Kidney epithelial cell (primary cell): ENCODE data around the gene LRRC1. TPM values are rescaled to one million over a fixed set of nuclear protein-coding genes. Genes with fewer than 3 reads are reported as not detected.

Source experiments
- DNase-seq: peaks from one replicate; pipeline ENCODE4 v3.0.0-alpha.2; 2010; ENCODE audit warnings: low read depth
- H3K27me3 ChIP-seq: 2 replicates; pipeline ENCODE4 v1.6.0; 2011; ENCODE audit warnings: low read length; ENCODE audit not compliant: control insufficient read depth, insufficient read depth
- H3K36me3 ChIP-seq: 2 replicates; pipeline ENCODE4 v1.5.1; 2011; ENCODE audit warnings: low read length; ENCODE audit not compliant: control insufficient read depth, insufficient read depth
- H3K4me3 ChIP-seq: 2 replicates; pipeline ENCODE4 v1.5.1; 2011; ENCODE audit warnings: low read depth, mild to moderate bottlenecking, control low read depth, low read length
- total RNA-seq: library from RNA; depleted of rRNA; stranded (reverse); fragments of >200 nt; gene quantifications from 2 replicates; pipeline ENCODE4 v1.2.3, GENCODE V29; 2015
- TF ChIP-seq, protein P1 (sequence below): IDR thresholded peaks from 2 replicates; pipeline ENCODE4 v1.5.1; 2011; ENCODE audit warnings: mild to moderate bottlenecking, moderate library complexity, low read length, control low read depth, inconsistent platforms; ENCODE audit not compliant: insufficient read depth, poor library complexity, severe bottlenecking

LRRC1 gene
- total RNA-seq, 1 donor from 2014 or later, result 8.0 TPM

DNA sequence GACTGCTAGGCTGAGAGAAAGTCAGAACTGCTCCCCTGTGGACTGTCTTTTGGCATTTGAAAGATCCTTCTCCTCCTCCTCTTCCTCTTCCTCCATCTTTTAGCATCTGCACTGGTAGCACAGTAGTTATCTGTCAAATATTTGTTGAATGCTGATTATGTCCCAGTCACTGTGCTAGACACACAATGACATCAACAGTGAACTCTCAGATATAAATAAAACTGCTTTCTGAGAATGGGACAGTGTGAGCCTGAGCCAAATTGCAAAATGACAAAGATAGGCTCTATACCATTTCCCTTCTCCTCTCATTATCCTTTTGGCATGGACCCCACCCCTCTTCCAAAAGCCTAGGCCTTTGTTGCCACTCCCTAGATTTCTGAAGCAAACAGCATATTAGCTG lies 27.9 kb upstream of the LRRC1 start:
- DNase-seq, result no peak
- H3K27me3 ChIP-seq, result no peaks in the 10 kb centered on the region
- H3K36me3 ChIP-seq, result no peaks in the 10 kb centered on the region
- no peak overlapping the region for H3K4me3 ChIP-seq
- TF ChIP-seq, protein P1, sequence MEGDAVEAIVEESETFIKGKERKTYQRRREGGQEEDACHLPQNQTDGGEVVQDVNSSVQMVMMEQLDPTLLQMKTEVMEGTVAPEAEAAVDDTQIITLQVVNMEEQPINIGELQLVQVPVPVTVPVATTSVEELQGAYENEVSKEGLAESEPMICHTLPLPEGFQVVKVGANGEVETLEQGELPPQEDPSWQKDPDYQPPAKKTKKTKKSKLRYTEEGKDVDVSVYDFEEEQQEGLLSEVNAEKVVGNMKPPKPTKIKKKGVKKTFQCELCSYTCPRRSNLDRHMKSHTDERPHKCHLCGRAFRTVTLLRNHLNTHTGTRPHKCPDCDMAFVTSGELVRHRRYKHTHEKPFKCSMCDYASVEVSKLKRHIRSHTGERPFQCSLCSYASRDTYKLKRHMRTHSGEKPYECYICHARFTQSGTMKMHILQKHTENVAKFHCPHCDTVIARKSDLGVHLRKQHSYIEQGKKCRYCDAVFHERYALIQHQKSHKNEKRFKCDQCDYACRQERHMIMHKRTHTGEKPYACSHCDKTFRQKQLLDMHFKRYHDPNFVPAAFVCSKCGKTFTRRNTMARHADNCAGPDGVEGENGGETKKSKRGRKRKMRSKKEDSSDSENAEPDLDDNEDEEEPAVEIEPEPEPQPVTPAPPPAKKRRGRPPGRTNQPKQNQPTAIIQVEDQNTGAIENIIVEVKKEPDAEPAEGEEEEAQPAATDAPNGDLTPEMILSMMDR, result no peak

DNA sequence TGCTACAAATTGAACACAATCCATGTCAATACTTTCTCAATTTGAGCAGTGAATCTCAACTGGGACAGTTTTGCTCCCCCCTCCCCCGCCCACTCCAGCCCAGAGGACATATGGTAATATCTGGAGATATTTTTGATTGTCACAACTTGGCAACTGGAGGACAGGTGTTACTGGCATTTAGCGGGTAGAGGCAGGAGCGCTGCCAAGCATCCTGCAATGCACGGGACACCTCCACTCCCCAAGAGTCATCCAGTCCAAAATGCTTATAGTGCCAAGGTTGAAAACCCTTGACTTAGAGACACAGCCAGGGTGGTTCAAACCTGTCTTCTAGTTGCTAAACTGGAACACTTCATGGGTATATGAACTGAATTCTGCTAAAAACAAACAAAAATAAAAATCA lies 26.9 kb upstream of the LRRC1 start:
- TF ChIP-seq, protein P1, result no peak
- DNase-seq, result no peak
- Histone ChIP-seq H3K4me3 (no peak overlapping the region), H3K36me3 (no peaks in the 10 kb centered on the region), H3K27me3 (no peaks in the 10 kb centered on the region)

DNA sequence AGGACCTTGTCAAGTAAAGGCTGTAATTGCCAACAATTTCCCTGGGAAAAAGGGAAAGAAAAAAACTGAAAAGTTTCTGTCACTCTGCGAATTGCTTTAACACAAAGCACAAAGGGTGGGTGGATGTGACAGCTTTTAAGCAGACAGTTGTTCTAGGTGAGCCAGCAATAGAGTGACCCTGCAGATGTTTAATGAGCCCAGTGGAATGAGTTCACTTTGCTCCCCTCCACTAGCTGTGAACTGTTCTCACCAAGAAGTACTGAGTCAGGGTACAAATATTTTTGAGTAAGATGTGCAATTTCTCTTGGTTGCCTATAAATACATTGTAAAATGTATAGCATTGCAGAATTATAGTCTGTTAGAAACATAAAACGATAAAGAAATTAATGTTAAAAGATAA lies 26.2 kb upstream of the LRRC1 start:
- no peak for DNase-seq

DNA sequence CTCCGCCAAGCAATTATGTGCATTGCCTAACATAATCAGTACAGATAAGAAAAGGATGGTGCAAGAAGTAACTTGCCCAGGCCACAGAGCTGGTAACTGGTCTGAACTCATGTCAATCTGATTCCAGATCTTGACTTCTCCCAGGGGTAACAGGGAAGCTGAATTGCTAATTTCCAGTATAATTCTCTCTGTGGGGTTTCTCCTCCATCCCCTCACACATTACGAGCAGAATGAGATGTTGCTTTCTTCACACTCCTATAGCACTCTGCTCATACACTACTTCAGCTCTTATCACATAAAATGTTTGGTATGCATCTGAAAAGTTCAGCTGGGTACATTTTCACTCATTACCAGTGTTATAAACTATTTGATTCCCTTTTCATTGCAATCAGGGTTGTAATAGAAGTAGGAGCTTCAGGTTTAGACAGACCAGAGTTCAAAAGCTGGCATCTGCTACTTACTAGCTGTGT lies 24.0 kb upstream of the LRRC1 start:
- no peaks in the 10 kb centered on the region for H3K27me3 ChIP-seq
- no peaks in the 10 kb centered on the region for H3K36me3 ChIP-seq
- H3K4me3 ChIP-seq, result no peak overlapping the region
- TF ChIP-seq, protein P1, result no peak
- no peak for DNase-seq

More for the DNA sequence above, 26.2 kb upstream of the LRRC1 start:
- H3K27me3 ChIP-seq, result no peaks in the 10 kb centered on the region
- TF ChIP-seq, protein P1, result no peak
- no peak overlapping the region for H3K4me3 ChIP-seq
- H3K36me3 ChIP-seq, result no peaks in the 10 kb centered on the region

DNA sequence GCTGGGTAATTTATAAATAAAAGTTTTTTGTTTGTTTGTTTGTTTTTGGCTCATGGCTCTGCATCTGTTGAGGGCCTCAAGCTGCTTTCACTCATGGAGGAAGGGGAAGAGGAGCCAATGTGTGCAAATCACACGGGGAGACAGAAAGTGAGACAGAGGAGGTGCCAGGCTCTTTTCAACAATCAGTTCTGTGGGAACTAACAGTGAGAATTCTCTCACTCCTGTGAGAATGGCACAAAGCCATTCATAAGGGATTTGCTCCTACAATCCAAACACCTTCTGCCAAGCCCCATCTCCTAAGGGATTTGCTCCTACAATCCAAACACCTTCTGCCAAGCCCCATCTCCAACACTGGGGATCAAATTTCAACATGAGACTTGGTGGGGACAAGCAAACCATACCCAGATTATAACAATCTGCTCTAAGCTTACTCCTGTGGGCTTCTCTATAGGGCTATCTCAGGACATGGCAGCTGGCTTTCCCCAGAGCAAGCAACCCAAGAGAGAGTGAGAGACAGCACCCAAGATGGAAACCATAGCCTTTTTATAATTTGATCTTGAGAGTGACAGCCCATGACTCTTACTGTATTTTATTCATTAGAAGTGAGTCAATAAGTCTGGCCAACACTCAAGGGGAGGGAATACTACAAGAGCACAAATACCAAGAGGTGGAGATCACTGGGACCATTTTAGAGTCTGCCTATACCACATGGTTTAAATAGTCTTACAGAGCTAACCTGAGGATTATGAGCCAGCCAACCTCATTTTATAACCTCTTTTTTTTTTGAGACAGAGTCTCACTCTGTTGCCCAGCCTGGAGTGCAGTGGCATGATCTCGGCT lies 22.8 kb upstream of the LRRC1 start:
- TF ChIP-seq, protein P1, result no peak
- no peak for DNase-seq
- Histone ChIP-seq H3K36me3 (no peaks in the 10 kb centered on the region), H3K4me3 (no peak overlapping the region), H3K27me3 (no peaks in the 10 kb centered on the region)
